Activated gamma-delta T cell (primary cell): ENCODE data around the gene LRRFIP2.
"Not testable (repeated sequence)": the region's sequence is repeated elsewhere in the genome, so short reads cannot be mapped to it uniquely, and the experiment has no call there.

Experiments used
- DNase-seq: peaks from one replicate; lab custom pipeline; 2025; lab: John Stamatoyannopoulos, UW

LRRFIP2 gene

DNA sequence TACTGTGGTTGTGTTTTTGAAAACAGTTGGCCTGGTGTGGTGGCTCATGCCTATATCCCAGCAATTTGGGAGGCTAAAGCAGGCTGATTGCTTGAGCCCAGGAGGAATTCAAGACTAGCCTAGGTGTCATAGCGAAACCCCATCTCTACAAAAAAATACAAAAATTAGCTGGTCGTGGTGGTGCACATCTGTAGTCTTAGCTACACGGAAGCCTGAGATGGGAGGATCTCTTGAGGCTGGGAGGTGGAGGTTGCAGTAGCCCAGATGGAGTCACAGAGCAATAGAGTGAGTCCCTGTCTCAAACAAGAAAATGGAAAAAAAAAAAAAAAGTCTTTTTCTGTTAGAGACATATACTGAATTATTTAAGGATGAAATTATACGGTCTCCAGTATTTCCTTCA is 14.7 kb upstream of the LRRFIP2 start:
- no peak for DNase-seq

DNA sequence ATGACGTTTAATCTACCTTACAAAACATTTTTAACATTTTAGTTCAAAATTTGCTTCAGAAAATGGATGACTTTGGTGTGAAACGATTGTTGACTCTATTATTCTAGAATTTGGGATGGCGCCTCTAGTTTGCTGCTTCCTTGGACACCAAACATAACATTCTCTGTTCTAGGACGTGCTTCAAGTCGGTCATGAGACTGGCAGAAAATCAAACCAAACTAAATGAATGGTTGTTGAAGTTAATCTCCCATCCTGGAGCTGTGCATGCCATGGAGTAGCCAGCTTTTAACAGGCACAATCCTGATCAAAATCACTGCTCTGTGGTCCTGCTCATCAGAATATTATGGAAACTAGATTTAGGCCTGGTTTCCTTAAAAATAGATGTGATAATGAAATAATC is 9.6 kb upstream of the LRRFIP2 start:
- no peak for DNase-seq

DNA sequence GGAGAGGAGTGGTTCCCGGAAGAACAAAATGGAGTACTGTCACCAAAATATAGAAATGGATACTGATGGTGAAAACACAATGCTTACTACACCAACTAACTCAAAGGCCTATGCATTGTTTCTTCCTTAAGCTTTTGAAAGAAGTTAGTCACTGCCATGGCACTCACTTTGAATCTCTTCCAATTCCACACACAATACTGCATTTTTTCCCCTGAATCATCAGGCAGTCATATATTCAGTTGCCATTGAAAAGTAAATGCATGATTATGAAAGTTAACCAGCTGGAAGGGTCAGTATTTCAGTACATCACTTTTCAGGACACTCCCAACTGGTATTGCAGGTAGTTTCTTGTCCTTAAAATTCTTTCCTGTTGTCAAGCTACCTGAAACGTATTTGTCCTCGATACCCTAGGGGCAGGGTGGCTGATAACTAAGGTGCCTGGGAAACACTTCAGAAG is 9.0 kb upstream of the LRRFIP2 start:
- no peak for DNase-seq

DNA sequence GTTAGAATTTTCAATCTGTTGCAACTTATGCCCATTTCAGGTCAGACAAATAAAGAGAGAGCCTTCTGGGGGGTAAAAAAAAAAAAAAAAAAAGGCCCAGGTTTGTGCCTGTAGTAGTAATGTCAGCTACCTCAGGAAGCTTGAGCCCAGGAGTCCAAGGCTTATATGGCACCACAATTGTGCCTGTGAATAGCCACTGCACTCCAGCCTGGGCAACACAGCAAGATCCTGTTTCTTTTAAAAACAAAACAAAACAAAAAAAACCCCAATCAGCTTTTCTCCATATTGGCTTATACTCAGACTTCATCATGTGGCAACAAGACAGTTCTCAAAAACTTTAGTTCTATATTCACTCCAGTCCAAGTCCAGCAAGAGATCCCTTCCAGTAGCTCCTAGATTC is 8.4 kb upstream of the LRRFIP2 start:
- DNase-seq = no peak

DNA sequence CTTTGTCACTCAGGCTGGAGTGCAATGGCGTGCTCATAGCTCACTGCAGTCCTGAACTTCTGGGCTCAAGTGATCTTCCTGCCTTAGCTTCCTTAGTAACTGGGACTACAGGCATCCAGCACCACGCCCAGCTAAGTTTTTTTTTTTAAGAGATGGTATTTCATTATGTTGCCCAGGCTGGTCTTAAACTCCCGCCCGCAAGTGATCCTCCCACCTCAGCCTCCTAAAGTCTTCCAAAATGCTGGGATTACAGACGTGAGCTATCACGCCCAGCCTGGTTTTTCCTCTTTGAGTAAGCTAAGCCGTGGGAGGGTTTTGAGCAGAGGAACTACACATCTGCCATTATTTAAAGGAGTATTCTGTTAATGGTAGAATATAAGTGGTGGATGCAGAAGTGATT is 7.4 kb upstream of the LRRFIP2 start:
- no peak for DNase-seq

DNA sequence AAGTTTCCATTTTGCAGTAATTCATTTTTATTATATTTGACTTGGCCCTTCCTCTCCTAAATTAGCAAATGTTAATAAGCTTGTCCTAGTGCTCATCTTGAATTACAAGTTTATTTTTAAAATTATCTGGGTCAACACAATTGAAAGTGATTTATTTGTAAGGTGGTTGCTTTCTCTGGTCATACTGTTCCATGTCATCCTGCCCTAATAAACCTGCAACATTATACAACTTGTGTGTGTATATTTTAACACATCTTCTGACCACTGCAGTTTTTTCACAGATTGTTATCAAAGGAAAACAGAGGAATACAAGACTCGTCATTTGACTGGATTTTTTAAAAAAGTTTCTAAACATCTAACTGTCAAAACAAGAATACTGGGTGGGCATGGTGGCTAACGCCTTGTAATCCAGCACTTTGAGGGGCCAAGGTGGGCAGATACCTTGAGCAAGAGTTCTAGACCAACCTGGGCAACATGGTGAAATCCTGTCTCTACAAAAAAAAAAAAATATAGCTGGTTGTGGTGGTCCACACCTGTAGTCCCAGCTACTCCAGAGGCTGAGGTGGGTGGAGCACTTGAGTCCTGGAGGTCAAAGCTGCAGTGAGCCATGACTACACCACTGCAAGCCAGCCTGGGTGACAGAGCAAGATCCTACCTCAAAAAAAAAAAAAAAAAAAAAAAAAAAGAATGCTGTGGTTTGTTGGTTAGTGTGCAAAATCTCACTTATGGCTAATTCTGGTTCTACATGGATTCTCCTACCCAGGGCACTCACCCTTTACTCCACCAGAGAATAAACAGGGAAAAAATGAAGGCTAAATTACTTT is 5.0 kb upstream of the LRRFIP2 start:
- DNase-seq = no peak

DNA sequence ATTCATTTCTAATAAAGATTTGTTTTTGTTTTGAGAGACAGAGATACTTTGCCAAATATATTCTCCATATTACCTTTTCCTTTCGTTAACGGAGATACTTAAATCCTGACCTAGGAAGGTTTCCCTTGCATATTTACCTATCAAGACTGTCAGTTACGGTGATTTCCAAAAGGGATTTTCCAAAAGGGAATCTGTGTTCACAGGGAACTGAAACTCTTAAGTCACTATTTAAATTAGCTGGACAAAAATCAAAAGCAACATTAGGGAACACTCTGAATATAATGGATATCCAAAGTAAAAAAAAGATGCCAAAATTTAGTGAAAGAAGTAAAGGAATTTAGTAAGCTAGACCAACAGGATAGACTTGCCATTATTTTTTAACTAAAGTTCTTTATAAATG is 576 bp downstream of the LRRFIP2 start:
- no peak for DNase-seq

DNA sequence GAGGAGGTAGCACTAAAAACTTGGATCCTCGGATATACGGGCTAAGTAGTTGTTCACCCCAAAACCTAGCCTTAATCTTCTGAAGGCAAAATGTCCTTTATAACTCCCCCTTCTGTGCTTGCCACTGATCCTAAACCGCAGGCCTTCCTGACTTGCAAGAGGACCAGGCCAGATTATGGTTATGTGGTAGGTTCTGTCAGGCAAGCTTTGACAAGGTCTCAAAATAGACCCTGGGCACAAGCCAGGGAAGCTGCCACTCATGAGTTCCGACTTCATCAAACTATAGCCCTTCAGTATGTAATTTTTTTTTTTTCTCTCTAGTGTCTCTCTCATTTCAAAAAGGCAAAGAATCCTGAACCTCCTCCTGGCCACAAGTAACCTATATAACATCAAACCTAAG is 3.2 kb downstream of the LRRFIP2 start:
- DNase-seq = no peak

DNA sequence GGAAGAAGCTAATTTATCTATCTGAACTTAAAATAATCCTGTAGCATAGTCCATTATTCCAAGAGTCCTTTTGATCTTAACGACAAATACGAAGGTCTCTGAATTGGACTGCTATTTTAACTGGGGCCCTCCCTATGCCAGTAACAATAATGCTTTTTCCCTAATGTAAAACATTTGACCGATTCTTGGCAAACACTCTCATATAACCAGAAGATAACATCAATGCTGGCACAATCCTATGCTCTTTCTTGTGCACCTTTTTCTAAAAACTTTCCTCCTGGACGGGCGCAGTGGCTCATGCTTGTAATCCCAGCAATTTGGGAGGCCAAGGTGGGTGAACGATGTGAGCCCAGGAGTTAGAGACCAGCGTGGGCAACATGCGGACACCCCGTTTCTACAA is 3.9 kb downstream of the LRRFIP2 start:
- DNase-seq = no peak

DNA sequence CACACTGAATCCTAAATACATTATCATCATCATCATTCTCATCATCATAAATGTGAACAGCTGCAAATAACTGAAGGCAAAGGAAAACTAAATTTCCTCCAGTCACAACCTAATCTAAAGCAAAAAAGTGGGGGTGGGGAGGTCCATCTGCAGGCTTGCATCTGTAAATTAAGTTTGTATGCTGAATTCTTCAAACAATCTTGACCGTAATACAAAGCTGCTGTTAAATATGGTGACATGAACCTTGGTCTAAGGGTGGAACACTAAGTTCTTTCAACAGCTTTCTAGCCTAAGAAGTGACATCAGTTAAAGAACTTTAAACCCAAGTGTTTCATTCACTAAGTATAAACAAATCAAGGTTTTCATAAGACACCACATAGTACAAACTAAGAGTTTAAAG is 4.3 kb downstream of the LRRFIP2 start:
- no peak for DNase-seq

DNA sequence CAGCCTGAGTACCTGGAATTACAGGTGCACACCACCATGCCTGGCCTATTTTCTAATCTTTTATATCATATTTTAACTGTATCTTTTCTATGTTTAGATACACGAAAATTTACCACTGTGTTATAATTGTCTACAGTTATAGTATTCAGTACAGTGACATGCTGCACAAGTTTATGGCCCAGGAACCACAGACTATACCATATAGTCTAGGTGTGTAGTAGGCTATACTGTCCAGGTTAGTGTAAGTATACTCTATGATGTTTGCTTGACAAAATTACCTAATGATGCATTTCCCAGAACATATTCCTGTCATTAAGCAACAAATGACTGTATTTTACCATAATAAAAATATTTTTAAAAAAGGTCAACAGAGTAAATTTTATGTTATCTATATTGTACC is 5.5 kb downstream of the LRRFIP2 start:
- DNase-seq = no peak

DNA sequence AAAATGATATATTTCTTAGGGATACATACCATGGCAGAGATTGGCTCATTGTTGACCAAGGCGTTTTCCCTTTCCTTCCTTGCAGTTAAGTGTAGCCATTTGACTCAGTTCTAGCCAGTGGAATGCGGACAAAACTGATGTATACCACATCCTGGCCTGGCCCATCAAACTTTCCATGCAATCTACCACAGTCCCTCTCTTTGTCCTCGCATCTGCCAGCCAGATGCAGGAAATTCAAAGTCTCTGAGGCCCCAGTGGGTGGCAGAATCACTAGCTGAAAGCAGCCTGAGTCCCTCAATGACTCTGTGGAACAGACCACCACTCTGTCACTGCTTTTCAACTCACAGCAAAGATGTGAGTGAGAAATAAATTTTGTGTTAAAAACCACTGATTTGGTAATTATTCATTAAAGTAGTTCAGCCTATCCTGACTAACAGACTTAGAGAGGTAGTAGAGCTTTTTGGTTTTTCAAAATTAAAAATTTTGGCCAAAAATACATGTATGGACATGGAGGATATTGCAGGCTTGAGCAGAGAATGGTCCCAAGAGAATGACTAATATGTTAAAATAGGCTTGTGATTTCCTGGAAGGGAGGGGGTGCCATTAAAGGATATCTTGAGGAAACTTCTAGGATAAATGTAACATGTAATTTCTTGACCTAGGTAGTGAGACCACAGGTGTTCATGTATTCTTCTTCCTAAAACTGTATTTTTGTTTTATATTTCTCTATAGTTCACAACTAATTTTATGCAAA is 10.9 kb downstream of the LRRFIP2 start:
- no peak for DNase-seq

DNA sequence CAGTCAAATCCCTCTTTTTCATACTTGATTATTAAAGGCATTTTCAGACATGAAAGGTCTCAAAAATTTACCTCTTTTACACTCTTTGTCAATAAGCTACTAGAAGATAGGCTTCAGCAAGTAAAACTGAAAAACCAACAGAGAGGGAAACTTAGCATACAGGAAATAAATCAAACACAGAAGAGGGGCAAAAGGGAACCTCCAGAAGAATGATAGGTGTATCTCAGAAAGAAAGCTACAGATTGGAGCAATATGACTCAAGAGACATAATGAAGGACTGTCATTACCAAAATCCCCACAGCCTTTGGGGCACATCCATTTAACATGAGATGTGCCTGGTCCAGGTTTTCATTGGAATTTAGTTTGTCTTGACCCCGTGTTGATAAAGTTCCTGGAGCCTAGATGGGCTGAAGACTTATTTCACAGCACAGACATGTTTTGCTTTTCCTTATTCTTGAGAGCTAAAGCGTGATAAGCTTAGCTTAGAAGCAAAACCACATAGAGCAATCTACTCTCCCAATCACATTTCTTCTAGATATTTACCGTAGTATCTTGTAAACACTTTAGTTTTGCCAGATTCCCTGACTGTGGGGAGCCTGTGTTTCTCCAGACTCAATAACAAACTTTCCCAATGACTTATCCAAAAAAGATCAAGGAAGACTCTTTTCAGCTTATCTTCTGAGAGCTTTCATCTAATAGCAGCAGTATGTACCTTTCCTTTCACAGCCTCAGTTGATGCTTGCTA is 11.7 kb downstream of the LRRFIP2 start:
- no peak for DNase-seq

DNA sequence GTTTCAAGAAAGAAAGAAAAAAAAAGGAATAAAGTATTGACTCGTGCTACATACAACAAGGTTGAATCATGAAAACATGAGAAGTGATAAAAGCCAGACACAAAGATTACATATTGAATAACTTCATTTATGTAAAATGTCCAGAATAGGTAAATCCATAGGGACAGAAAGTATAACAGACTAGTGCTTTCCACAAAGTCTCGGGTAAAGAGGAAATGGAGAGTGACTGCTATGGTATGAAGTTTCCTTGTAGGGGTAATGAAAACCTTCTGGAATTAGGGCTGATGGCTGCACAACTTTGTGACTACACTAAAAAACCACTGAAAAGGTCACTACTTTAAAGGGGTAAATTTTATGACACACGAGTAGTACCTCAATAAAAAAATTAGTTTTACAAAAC is 13.0 kb downstream of the LRRFIP2 start:
- DNase-seq = no peak

DNA sequence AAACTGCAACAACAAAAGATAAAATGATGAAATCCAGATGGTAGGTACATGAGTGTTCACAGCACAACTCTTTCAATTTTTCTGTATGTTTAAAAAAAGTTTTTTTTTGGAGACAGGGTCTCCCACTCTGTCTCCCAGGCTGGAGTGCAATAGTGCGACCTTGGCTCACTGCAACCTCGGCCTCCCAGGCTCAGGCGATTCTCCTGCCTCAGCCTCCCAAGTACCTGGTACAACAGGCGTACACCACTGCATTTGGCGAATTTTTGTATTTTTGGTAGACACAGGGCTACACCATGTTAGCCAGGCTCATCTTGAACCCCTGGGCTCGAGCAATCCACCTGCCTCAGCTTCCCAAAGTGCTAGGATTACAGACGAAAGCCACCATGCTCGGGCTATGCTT is 18.6 kb downstream of the LRRFIP2 start:
- DNase-seq = no peak

DNA sequence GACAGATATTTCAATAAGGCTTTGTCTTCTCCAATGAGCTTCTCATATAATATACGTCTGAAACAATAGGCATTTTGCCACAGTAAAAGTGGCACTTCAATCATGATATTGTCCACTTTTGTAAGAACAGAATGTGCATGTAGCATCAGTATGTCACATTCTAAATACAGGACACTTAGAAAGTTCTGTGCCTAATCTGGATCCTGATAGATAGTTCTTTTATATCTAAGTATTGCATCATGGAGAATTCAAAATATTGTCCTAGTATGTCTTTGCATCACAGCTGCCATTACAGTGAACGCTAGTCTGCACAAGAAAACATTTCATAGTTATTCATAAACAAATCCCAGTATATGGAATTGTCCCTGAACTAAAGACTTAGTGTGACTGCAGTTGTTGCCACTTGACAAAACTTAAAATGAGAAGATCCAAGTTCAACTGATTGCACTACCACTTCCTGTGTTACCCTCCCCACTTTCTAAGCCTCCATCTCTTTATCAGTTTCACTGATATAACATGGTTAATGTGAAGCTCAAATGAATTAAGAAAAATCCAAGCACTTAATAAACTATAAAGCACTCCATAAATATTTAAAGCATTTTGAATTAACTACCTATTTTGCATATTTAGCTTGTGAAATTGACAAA is 19.6 kb downstream of the LRRFIP2 start:
- no peak for DNase-seq

DNA sequence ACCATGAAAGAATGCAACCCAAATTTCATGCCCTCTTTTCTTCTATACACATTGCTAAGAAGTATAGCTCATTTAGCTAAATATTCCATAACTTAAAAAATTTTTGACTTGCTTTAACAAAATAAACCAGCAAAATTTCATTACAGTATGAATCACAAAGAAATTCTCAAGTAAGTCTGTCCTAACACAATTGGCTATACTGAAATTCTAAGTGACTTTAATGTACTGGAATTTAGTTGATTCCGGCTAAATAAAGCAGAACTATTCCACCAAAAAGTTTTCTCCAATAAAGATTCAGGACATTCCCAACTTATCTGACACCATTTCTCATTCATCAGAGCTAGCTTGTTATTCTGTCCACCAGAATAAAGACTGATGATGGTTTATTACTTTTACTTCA is 23.8 kb downstream of the LRRFIP2 start:
- DNase-seq = no peak

DNA sequence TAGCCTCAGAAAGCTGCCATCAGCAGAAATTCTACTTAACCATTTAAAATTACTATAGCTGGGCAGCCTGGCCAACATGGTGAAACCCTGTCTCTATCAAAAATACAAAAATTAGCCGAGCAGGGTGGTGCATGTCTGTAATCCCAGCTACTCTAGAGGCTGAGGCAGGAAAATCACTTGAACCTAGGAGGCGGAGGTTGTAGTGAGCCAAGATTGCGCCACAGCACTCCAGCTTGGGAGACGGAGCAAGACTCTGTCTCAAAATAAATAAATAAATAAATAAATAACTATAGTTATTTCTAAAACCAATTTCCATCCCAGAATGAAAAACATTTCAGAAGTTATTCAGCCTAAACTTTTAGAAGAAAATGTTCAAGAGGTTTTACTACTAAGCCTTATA is 25.1 kb downstream of the LRRFIP2 start:
- no peak for DNase-seq

DNA sequence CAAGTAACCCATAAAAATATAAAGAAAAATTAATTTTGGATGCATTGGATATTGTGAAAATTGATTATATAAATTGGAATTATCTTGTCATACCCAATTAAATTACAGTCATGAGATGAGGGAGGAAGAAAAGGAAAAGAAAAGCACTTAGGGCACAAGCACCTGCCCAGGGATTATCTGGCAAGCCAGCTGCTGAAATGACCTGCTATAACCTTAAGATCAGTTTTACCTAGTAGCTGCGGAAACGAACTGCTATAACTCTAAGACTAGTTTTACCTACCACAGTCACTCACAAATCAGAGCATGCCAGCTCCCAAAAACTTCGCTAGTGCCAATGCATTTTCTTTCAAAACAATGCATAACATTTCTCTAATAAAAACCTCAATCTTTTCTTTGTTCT is 26.2 kb downstream of the LRRFIP2 start:
- DNase-seq = no peak

DNA sequence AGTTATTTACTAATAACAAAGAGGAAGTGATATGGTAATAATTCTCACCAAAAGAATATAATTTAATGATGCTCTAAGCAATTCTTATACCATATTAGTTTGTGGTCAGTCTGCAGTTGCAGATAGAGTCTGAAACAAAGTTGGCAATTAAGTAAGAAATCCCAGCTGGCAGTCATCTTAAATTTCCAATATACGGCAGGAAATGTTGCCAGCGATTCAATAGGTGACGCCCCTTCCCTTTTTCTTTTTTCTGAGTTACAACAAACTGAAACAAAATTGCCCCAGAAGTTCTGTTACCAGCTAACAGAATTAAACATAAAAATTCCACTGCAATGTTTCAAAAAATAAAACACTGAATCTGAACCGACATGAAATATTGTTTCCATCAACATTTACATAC is 26.7 kb downstream of the LRRFIP2 start:
- no peak for DNase-seq

DNA sequence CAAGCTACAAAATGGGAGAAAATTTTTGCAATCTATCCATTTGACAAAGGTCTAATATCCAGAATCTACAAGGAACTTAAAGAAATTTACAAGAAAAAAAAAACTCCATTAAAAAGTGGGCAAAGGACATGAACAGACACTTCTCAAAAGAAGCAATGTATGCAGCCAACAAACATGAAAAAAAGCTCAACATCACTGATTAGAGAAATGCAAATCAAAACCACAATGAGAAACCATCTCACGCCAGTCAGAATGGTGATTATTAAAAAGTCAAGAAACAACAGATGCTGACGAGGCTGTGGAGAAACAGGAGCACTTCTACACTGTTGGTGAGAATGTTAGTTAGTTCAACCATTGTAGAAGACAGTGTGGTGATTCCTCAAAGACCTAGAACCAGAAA is 27.5 kb downstream of the LRRFIP2 start:
- not testable (repeated sequence) for DNase-seq

DNA sequence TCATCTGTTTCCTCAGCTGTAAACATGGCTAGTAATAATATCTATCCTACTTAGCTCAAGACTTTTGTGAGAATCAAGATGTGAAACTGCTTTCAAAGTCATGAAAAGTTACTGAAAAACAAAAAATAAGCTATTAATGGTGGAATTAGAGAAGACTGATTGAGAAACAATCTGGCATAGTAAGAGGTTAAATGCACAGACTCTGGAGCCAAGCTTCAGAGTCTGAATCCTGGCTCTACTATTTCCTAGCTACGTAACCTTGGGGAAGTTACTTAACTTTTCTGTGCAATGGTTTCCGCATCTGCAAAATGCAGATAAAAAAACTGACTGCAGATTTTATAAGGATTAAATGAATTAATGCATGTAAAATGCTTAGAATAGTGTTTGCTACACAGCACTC is 28.8 kb downstream of the LRRFIP2 start:
- DNase-seq = no peak
